ENCODE data around the gene ATE1. TPM values are rescaled to one million over a fixed set of nuclear protein-coding genes. Genes with fewer than 3 reads are reported as not detected.
A peak's percentile ranks its signal among the peaks of the same experiment; 100 is the strongest.

Gene ATE1
- total and polyA plus RNA-seq, 2 experiments from 2014 or later: 17.4 to 24.5 TPM

DNA sequence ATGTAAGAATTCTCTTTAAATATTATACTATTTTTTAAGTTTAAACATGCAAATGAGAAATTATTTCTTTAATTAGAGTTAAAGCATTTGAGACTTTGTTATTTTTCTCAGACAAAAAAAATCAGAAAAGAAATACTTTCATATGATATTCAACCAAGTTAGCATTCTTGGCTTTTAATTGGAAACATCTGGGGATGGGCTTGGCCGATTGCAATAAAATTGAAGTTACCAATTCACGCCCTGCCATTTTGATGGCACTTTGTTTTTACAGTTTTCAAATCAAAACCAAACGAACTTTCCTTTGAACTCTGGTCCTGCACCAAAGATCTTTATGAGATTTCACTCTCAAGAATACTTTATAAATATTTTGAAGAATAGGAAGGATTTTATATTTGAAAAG, 127.7 kb downstream of the ATE1 start (continued):
- TF ChIP-seq, protein P1, sequence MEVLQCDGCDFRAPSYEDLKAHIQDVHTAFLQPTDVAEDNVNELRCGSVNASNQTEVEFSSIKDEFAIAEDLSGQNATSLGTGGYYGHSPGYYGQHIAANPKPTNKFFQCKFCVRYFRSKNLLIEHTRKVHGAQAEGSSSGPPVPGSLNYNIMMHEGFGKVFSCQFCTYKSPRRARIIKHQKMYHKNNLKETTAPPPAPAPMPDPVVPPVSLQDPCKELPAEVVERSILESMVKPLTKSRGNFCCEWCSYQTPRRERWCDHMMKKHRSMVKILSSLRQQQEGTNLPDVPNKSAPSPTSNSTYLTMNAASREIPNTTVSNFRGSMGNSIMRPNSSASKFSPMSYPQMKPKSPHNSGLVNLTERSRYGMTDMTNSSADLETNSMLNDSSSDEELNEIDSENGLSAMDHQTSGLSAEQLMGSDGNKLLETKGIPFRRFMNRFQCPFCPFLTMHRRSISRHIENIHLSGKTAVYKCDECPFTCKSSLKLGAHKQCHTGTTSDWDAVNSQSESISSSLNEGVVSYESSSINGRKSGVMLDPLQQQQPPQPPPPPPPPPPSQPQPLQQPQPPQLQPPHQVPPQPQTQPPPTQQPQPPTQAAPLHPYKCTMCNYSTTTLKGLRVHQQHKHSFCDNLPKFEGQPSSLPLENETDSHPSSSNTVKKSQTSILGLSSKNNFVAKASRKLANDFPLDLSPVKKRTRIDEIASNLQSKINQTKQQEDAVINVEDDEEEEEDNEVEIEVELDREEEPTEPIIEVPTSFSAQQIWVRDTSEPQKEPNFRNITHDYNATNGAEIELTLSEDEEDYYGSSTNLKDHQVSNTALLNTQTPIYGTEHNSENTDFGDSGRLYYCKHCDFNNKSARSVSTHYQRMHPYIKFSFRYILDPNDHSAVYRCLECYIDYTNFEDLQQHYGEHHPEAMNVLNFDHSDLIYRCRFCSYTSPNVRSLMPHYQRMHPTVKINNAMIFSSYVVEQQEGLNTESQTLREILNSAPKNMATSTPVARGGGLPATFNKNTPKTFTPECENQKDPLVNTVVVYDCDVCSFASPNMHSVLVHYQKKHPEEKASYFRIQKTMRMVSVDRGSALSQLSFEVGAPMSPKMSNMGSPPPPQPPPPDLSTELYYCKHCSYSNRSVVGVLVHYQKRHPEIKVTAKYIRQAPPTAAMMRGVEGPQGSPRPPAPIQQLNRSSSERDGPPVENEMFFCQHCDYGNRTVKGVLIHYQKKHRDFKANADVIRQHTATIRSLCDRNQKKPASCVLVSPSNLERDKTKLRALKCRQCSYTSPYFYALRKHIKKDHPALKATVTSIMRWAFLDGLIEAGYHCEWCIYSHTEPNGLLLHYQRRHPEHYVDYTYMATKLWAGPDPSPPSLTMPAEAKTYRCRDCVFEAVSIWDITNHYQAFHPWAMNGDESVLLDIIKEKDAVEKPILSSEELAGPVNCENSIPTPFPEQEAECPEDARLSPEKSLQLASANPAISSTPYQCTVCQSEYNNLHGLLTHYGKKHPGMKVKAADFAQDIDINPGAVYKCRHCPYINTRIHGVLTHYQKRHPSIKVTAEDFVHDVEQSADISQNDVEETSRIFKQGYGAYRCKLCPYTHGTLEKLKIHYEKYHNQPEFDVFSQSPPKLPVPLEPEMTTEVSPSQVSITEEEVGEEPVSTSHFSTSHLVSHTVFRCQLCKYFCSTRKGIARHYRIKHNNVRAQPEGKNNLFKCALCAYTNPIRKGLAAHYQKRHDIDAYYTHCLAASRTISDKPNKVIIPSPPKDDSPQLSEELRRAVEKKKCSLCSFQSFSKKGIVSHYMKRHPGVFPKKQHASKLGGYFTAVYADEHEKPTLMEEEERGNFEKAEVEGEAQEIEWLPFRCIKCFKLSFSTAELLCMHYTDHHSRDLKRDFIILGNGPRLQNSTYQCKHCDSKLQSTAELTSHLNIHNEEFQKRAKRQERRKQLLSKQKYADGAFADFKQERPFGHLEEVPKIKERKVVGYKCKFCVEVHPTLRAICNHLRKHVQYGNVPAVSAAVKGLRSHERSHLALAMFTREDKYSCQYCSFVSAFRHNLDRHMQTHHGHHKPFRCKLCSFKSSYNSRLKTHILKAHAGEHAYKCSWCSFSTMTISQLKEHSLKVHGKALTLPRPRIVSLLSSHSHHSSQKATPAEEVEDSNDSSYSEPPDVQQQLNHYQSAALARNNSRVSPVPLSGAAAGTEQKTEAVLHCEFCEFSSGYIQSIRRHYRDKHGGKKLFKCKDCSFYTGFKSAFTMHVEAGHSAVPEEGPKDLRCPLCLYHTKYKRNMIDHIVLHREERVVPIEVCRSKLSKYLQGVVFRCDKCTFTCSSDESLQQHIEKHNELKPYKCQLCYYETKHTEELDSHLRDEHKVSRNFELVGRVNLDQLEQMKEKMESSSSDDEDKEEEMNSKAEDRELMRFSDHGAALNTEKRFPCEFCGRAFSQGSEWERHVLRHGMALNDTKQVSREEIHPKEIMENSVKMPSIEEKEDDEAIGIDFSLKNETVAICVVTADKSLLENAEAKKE (CRISPR knock-in tag; IDR thresholded peaks at IDR 0.05): no peak
- TF ChIP-seq, protein P2, sequence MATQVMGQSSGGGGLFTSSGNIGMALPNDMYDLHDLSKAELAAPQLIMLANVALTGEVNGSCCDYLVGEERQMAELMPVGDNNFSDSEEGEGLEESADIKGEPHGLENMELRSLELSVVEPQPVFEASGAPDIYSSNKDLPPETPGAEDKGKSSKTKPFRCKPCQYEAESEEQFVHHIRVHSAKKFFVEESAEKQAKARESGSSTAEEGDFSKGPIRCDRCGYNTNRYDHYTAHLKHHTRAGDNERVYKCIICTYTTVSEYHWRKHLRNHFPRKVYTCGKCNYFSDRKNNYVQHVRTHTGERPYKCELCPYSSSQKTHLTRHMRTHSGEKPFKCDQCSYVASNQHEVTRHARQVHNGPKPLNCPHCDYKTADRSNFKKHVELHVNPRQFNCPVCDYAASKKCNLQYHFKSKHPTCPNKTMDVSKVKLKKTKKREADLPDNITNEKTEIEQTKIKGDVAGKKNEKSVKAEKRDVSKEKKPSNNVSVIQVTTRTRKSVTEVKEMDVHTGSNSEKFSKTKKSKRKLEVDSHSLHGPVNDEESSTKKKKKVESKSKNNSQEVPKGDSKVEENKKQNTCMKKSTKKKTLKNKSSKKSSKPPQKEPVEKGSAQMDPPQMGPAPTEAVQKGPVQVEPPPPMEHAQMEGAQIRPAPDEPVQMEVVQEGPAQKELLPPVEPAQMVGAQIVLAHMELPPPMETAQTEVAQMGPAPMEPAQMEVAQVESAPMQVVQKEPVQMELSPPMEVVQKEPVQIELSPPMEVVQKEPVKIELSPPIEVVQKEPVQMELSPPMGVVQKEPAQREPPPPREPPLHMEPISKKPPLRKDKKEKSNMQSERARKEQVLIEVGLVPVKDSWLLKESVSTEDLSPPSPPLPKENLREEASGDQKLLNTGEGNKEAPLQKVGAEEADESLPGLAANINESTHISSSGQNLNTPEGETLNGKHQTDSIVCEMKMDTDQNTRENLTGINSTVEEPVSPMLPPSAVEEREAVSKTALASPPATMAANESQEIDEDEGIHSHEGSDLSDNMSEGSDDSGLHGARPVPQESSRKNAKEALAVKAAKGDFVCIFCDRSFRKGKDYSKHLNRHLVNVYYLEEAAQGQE (IDR thresholded peaks at IDR 0.05; ENCODE audit: unreplicated experiment): no peak
- no peak for TF ChIP-seq EZH2 (IDR thresholded peaks at IDR 0.05; ENCODE audit: low read depth, unreplicated experiment)

- ATAC-seq: no peak
- Histone ChIP-seq H3K27me3 (ENCODE audit: insufficient read depth) (no peaks in the 10 kb centered on the region), H3K27ac (ENCODE audit: low read depth) (no peak overlapping the region), H4K20me1 (replicated peaks; ENCODE audit: insufficient read depth) (no peaks in the 10 kb centered on the region), H3K36me3 (ENCODE audit: insufficient read depth) (no peaks in the 10 kb centered on the region), H3K4me2 (no peak overlapping the region), H2AFZ (no peak overlapping the region), H3K79me2 (replicated peaks; ENCODE audit: insufficient read depth) (no peaks in the 10 kb centered on the region), H3K9me2 (ENCODE audit: insufficient read depth) (no peaks in the 10 kb centered on the region), H3K4me1 (ENCODE audit: insufficient read depth) (no peaks in the 10 kb centered on the region), H3K4me3 (no peak overlapping the region), H3F3A (replicated peaks; ENCODE audit: low read depth) (no peaks in the 10 kb centered on the region)
- Mint-ChIP-seq H3K4me1 (0 out of 3 replicates have a peak, but pooled peaks cover 2% of the 10 kb centered on the region), H3K27me3 (ENCODE audit: insufficient read depth, low read depth, poor library complexity) (no peaks in the 10 kb centered on the region), H3K4me3 (no peak overlapping the region), H3K9me3 (no peaks in the 10 kb centered on the region), H3K36me3 (ENCODE audit: low read depth) (peaks cover 1% of the 10 kb centered on the region; the same call in 1 of the 3 replicates), H3K27ac (0 out of 2 replicates have a peak overlapping the region, but pooled peaks have one; percentile 33)
- no peak for DNase-seq (ENCODE audit: low spot score)
- TF ChIP-seq, protein P1 (CRISPR knock-in tag; IDR thresholded peaks at IDR 0.05): no peak
- TF ChIP-seq STAT1 (IDR thresholded peaks at IDR 0.05; ENCODE audit: unreplicated experiment) (no peak), EZH2phosphoT487 (IDR thresholded peaks at IDR 0.05; ENCODE audit: unreplicated experiment) (no peak), ZNF331 (CRISPR knock-in tag; IDR thresholded peaks at IDR 0.05; ENCODE audit: low read depth) (no peak)
Measured at GRCh38 chr10:121797490-121797889, 130.3 kb downstream of the ATE1 start.

Measured in GM23338 (cell line).